Peyer's patch (tissue), 4 donors: Measurements from ENCODE around the gene APOM.

ENCODE experiments used
- CTCF ChIP-seq, 6 experiments: fragments of 450-650 bp in 4 of 6; fragments of 200-600 bp in 2 of 6; sonication (generic) in 1 of 6; IDR thresholded peaks; one replicate each; pipeline ENCODE4 v1.5.1; 2017 to 2019; ENCODE audit warnings: antibody characterized with exemption in 6 of 6, mild to moderate bottlenecking in 3 of 6, moderate library complexity in 1 of 6
- POLR2A ChIP-seq, 2 donors: fragments of 450-650 bp; IDR thresholded peaks; one replicate each; pipeline ENCODE4 v1.5.1; 2017; ENCODE audit warnings: antibody characterized with exemption in 2 of 2, mild to moderate bottlenecking in 2 of 2, moderate library complexity in 2 of 2

GRCh38 chr6:31669676-31670075, 14.0 kb downstream of the APOM start, which contains the start of gene LY6G5B:
- no peak for TF ChIP-seq CTCF (IDR thresholded peaks at IDR 0.05)
- no peak for TF ChIP-seq POLR2A (IDR thresholded peaks at IDR 0.05)
